Astrocyte of the cerebellum (primary cell): Measurements from ENCODE around the gene IKZF5.

Source experiments
- DNase-seq: peaks from one replicate; pipeline ENCODE4 v3.0.0-alpha.2; 2011; ENCODE audit warnings: low read depth
- H3K4me3 ChIP-seq: 2 replicates; pipeline ENCODE4 v1.5.1; 2011; ENCODE audit warnings: mild to moderate bottlenecking, low read depth, low read length, moderate library complexity
- CTCF ChIP-seq: IDR thresholded peaks from 2 replicates; pipeline ENCODE4 v1.5.1; 2012; ENCODE audit warnings: low read length, low read depth, moderate library complexity, mild to moderate bottlenecking; ENCODE audit errors: missing control alignments
- in situ Hi-C: cut with HindIII; loops from 2 replicates; pipeline ENCODE4 v1.10.0; 2017; ENCODE audit warnings: low sequenced_read_pairs

Gene IKZF5

GRCh38 chr10:122998934-122999333 is 9.7 kb downstream of the IKZF5 start:
- TF ChIP-seq CTCF = no peak
- H3K4me3 ChIP-seq = no peak overlapping the region
- in situ Hi-C loops = no loop called here
- DNase-seq = no peak

- no peak for TF ChIP-seq CTCF
- no peak for DNase-seq
- in situ Hi-C loops = no loop called here
- H3K4me3 ChIP-seq = no peak overlapping the region
Measured at GRCh38 chr10:122998360-122998917, 10.2 kb downstream of the IKZF5 start.

- no peak overlapping the region for H3K4me3 ChIP-seq
- TF ChIP-seq CTCF = no peak
- in situ Hi-C loops = no loop called here
- DNase-seq = no peak
Measured at GRCh38 chr10:122997864-122998263, 10.7 kb downstream of the IKZF5 start.

GRCh38 chr10:122995936-122996335 is 12.7 kb downstream of the IKZF5 start:
- TF ChIP-seq CTCF = no peak
- H3K4me3 ChIP-seq = no peak overlapping the region
- in situ Hi-C loops = no loop called here
- no peak for DNase-seq

- TF ChIP-seq CTCF = no peak
- no peak for DNase-seq
- no peak overlapping the region for H3K4me3 ChIP-seq
- in situ Hi-C loops = no loop called here
Measured at GRCh38 chr10:122993797-122994336, 14.7 kb downstream of the IKZF5 start.

- no peak for TF ChIP-seq CTCF
- in situ Hi-C loops = no loop called here
- no peak overlapping the region for H3K4me3 ChIP-seq
- no peak for DNase-seq
Measured at GRCh38 chr10:122992031-122992585, 16.5 kb downstream of the IKZF5 start.
